K562 (cell line): Measurements from ENCODE around the gene EPN2. TPM values are rescaled to one million over a fixed set of nuclear protein-coding genes. Genes with fewer than 3 reads are reported as not detected.

Source experiments
- ATAC-seq: fragments of 200-7000 bp; cut with Tn5 transposase; 3 replicates; pipeline ENCODE4 v1.9.1; 2020; ENCODE audit warnings: moderate library complexity
- BruUV-seq: library from RNA; stranded (reverse); fragments of 400-500 nt; replicated peaks from 2 replicates; lab custom pipeline; 2021; lab: Mats Ljungman, UMichigan
- CTCF ChIA-PET: fragments of 300-600 bp; formaldehyde crosslinking; extraction: SDS; loops from one replicate; lab custom pipeline; 2021; ENCODE audit warnings: low intra/inter-chr PET ratio; lab: Yijun Ruan, JAX
- POLR2A ChIA-PET: fragments of 300-600, 350-650 bp; sonication (Branson Sonifier 250); formaldehyde crosslinking; extraction: SDS; loops from one replicate; lab custom pipeline; 2021; ENCODE audit warnings: antibody characterized with exemption, inconsistent platforms; lab: Yijun Ruan, JAX
- DNase-seq, 4 experiments: peaks; one replicate each; pipeline versions ENCODE4 v3.0.0 to v3.0.0-alpha.2; 2011 to 2018; ENCODE audit warnings: low spot score in 3 of 4, mixed read lengths in 3 of 4; ENCODE audit errors: extremely low read depth in 1 of 4
- FAIRE-seq: peaks from 2 replicates; lab custom pipeline; 2011; peaks lifted over from hg19 to GRCh38; lab: Jason Lieb, UNC
- H2AFZ ChIP-seq: 2 replicates; pipeline ENCODE4 v1.6.0; 2011; ENCODE audit warnings: low read depth, low read length, control low read depth, inconsistent platforms
- H3K27ac ChIP-seq: fragments of 200-600 bp; 3 replicates; pipeline ENCODE4 v1.8.0; 2011; ENCODE audit warnings: low read depth, mild to moderate bottlenecking, control low read depth, inconsistent platforms, low read length, moderate library complexity, mixed read lengths; ENCODE audit errors: extremely low read depth
- H3K27me3 ChIP-seq, 2 experiments: fragments of 300-600 bp in 1 of 2; 2 replicates in 1 of 2; 3 replicates in 1 of 2; pipeline versions ENCODE4 v1.6.0 to v1.8.0; 2011; ENCODE audit warnings: inconsistent platforms in 2 of 2, low read length in 2 of 2, mild to moderate bottlenecking in 1 of 2, mixed read lengths in 1 of 2, moderate library complexity in 1 of 2; ENCODE audit not compliant: control insufficient read depth in 2 of 2, insufficient read depth in 2 of 2
- H3K36me3 ChIP-seq: fragments of 300-600 bp; 3 replicates; pipeline ENCODE4 v1.8.0; 2011; ENCODE audit warnings: mild to moderate bottlenecking, low read length, inconsistent platforms; ENCODE audit not compliant: control insufficient read depth, insufficient read depth
- H3K4me1 ChIP-seq, 2 experiments: fragments of 200-600 bp in 1 of 2; replicated peaks in 1 of 2; 2 replicates in 1 of 2; 3 replicates in 1 of 2; pipeline versions ENCODE4 v1.5.1 to v1.8.0; 2011; ENCODE audit warnings: inconsistent platforms in 2 of 2, low read length in 2 of 2, mild to moderate bottlenecking in 1 of 2, mixed read lengths in 1 of 2, moderate library complexity in 1 of 2; ENCODE audit not compliant: control insufficient read depth in 2 of 2, insufficient read depth in 2 of 2
- H3K4me2 ChIP-seq: 2 replicates; pipeline ENCODE4 v1.6.1; 2011; ENCODE audit warnings: low read length, control low read depth, inconsistent platforms, mixed read lengths; ENCODE audit not compliant: insufficient read depth
- H3K4me3 ChIP-seq: fragments of 200-600 bp; sonication (generic), shearing (Covaris generic); 2 replicates; pipeline ENCODE4 v1.5.1; 2016; ENCODE audit warnings: control low read depth, inconsistent platforms
- H3K79me2 ChIP-seq: fragments of 200-600 bp; 3 replicates; pipeline ENCODE4 v1.8.0; 2011; ENCODE audit warnings: low read length, inconsistent platforms; ENCODE audit not compliant: control insufficient read depth, insufficient read depth
- H3K9ac ChIP-seq, 2 experiments: 2 replicates each; pipeline versions ENCODE4 v1.6.0 to v1.6.1; 2011; ENCODE audit warnings: low read depth in 2 of 2, low read length in 2 of 2, control low read depth in 1 of 2, inconsistent platforms in 1 of 2, mild to moderate bottlenecking in 1 of 2, mixed read lengths in 1 of 2; ENCODE audit not compliant: insufficient read depth in 1 of 2
- H3K9me1 ChIP-seq: one replicate; pipeline ENCODE4 v1.6.0; 2011; ENCODE audit warnings: inconsistent platforms, mild to moderate bottlenecking, low read length, moderate library complexity; ENCODE audit not compliant: control insufficient read depth, insufficient read depth
- H3K9me3 ChIP-seq: replicated peaks from 2 replicates; pipeline ENCODE4 v1.5.1; 2011; ENCODE audit warnings: low read depth, low read length, inconsistent platforms; ENCODE audit not compliant: control insufficient read depth, insufficient read depth
- H4K20me1 ChIP-seq: replicated peaks from 2 replicates; pipeline ENCODE4 v1.6.1; 2011; ENCODE audit warnings: low read length, inconsistent platforms, mixed read lengths; ENCODE audit not compliant: control insufficient read depth, insufficient read depth
- CEBPB ChIP-seq: fragments of 450-650 bp; IDR thresholded peaks from 2 replicates; pipeline ENCODE4 v1.6.1; 2016; ENCODE audit warnings: missing genetic modification characterization, missing compliant biosample characterization
- MEIS2 ChIP-seq: fragments of 450-650 bp; IDR thresholded peaks from 2 replicates; pipeline ENCODE4 v1.6.1; 2014; ENCODE audit warnings: mild to moderate bottlenecking; ENCODE audit not compliant: partially characterized antibody
- SPI1 ChIP-seq: IDR thresholded peaks from 2 replicates; pipeline ENCODE4 v1.6.1; 2011; ENCODE audit warnings: low read depth, low read length, control low read depth, borderline replicate concordance
- ZBTB34 ChIP-seq: fragments of 250-450 bp; sonication (Bioruptor Pico); IDR thresholded peaks from 2 replicates; pipeline ENCODE4 v1.8.0; 2021; ENCODE audit warnings: mild to moderate bottlenecking, moderate library complexity
- WGBS: fragments of 100-300 bp; shearing (Covaris generic); methylation state at CpG from one replicate; pipeline ENCODE4 v1.1.6; 2016; ENCODE audit warnings: low coverage, mixed read lengths; ENCODE audit not compliant: insufficient coverage; ENCODE audit errors: missing lambda C conversion rate; 5-methylcytosine and 5-hydroxymethylcytosine counted together
- in situ Hi-C: fragments of 300-500 bp; cut with MboI; formaldehyde crosslinking; loops from 4 replicates; pipeline ENCODE4 v1.15.0; 2018; ENCODE audit warnings: inconsistent platforms, mixed read lengths
- intact Hi-C: fragments of 100-400 bp; cut with micrococcal nuclease; formaldehyde crosslinking; loops from 2 replicates; pipeline ENCODE4 v1.14.2; 2022
- polyA plus RNA-seq, 8 experiments: library from polyadenylated mRNA; depleted of rRNA in 4 of 8; stranded (reverse) in 5 of 8; unstranded in 3 of 8; fragments of >200 nt; fragmentation: Nextera tagmentation in 2 of 8; fragmentation: Illumina TruSeq in 1 of 8; extraction: Ambion mirVana in 2 of 8; extraction: Trizol in 1 of 8; gene quantifications; 2 replicates each; pipeline versions ENCODE4 v1.2.1 to v1.2.3, GENCODE V29; 2011 to 2014; ENCODE audit warnings: inconsistent platforms in 1 of 8, missing spikeins in 1 of 8
- total RNA-seq, 7 experiments: library from RNA; depleted of rRNA in 6 of 7; stranded (reverse); fragments of >200 nt in 6 of 7; fragmentation: Illumina TruSeq in 2 of 7; extraction: Trizol in 2 of 7; gene quantifications; 2 replicates each; pipeline versions ENCODE4 v1.2.1 to v1.2.3, GENCODE V29; 2011 to 2021; ENCODE audit warnings: low replicate concordance in 1 of 7

EPN2 gene
- total and polyA plus RNA-seq, 9 of the 15 experiments (the other 6 are each of a cell fraction or from before 2014, with no cell fraction given) = 1.0 to 12.9 (median 8.9) TPM

GRCh38 chr17:19281161-19281560, 44.0 kb downstream of the EPN2 start:
- no peak for FAIRE-seq
- Histone ChIP-seq H3K4me1 (peaks cover 0 to 10% of the 10 kb centered on the region in 2 experiments; a peak in 2 of 5 replicates), H3K27me3 (no peaks in the 10 kb centered on the region), H3K79me2 (no peaks in the 10 kb centered on the region), H2AFZ (no peak overlapping the region)
- 41% methylated on average over 3 of the region's 3 CpGs for WGBS
- TF ChIP-seq SPI1 (no peak), CEBPB (0 out of 2 replicates have a peak, but pooled peaks have one; percentile 10), ZBTB34 (CRISPR knock-in tag) (no peak), MEIS2 (no peak)
- TF ChIP-seq, all 486 proteins: peak for 1
- intact Hi-C loops (no loop called here), in situ Hi-C loops (no loop called here)
- CTCF ChIA-PET = no interaction called here
- DNase-seq (no peak), ATAC-seq (no peak)
- Histone ChIP-seq H3K4me3 (no peak overlapping the region), H3K36me3 (peaks cover 6% of the 10 kb centered on the region; the same call in 1 of the 3 replicates), H3K27ac (no peak overlapping the region), H4K20me1 (no peaks in the 10 kb centered on the region; the same call in 1 of the 2 replicates), H3K9me1 (no peaks in the 10 kb centered on the region), H3K9me3 (no peaks in the 10 kb centered on the region), H3K4me2 (no peak overlapping the region), H3K9ac (no peak overlapping the region)
- POLR2A ChIA-PET = interaction anchor here (1.1 kb wide), 1 partner anchor 10 kb away, joined by 3 read pairs; no protein-coding TSS in a partner anchor
- BruUV-seq = no TSS peak
